GM23248 (cell line): ENCODE data around the gene HOXA5. TPM values are rescaled to one million over a fixed set of nuclear protein-coding genes. Genes with fewer than 3 reads are reported as not detected.
A peak's percentile ranks its signal among the peaks of the same experiment; 100 is the strongest.

Experiments used
- DNase-seq: peaks from one replicate; pipeline ENCODE4 v3.0.0-alpha.2; 2015
- H2AFZ ChIP-seq: fragments of 200-600 bp; sonication (generic); 2 replicates; pipeline ENCODE4 v1.6.1; 2016; ENCODE audit warnings: antibody characterized with exemption
- H3F3A ChIP-seq: fragments of 200-600 bp; sonication (generic); 2 replicates; pipeline ENCODE4 v1.6.1; 2016; ENCODE audit warnings: mild to moderate bottlenecking, antibody characterized with exemption, mixed run types; ENCODE audit not compliant: insufficient read depth
- H3K27ac ChIP-seq: fragments of 200-600 bp; sonication (generic); 2 replicates; pipeline ENCODE4 v1.5.1; 2016; ENCODE audit warnings: mild to moderate bottlenecking
- H3K27me3 ChIP-seq: fragments of 200-600 bp; sonication (generic); replicated peaks from 2 replicates; pipeline ENCODE4 v1.6.1; 2016; ENCODE audit warnings: mild to moderate bottlenecking; ENCODE audit not compliant: insufficient read depth
- H3K36me3 ChIP-seq: fragments of 200-600 bp; sonication (generic); 2 replicates; pipeline ENCODE4 v1.6.1; 2016; ENCODE audit warnings: low read depth, mild to moderate bottlenecking
- H3K4me1 ChIP-seq: fragments of 200-600 bp; sonication (generic); 2 replicates; pipeline ENCODE4 v1.6.1; 2016; ENCODE audit warnings: mild to moderate bottlenecking; ENCODE audit not compliant: insufficient read depth
- H3K4me2 ChIP-seq: fragments of 200-600 bp; sonication (generic); one replicate; pipeline ENCODE4 v1.6.1; 2016; ENCODE audit warnings: mild to moderate bottlenecking; ENCODE audit not compliant: unreplicated experiment
- H3K4me3 ChIP-seq: fragments of 200-600 bp; sonication (generic); 2 replicates; pipeline ENCODE4 v1.5.1; 2016; ENCODE audit warnings: mild to moderate bottlenecking
- H3K79me2 ChIP-seq: fragments of 200-600 bp; sonication (generic); 2 replicates; pipeline ENCODE4 v1.6.1; 2016; ENCODE audit warnings: mild to moderate bottlenecking; ENCODE audit not compliant: insufficient read depth
- H3K9ac ChIP-seq: fragments of 200-600 bp; sonication (generic); 2 replicates; pipeline ENCODE4 v1.6.1; 2016; ENCODE audit warnings: mild to moderate bottlenecking
- H3K9me2 ChIP-seq: fragments of 200-600 bp; sonication (generic); 2 replicates; pipeline ENCODE4 v1.6.1; 2016; ENCODE audit warnings: mixed run types, mild to moderate bottlenecking, moderate library complexity; ENCODE audit not compliant: insufficient read depth
- H3K9me3 ChIP-seq: fragments of 200-600 bp; sonication (generic); one replicate; pipeline ENCODE4 v1.6.1; 2017; ENCODE audit warnings: low read depth
- H4K20me1 ChIP-seq: fragments of 200-600 bp; sonication (generic); 2 replicates; pipeline ENCODE4 v1.6.0; 2016; ENCODE audit not compliant: insufficient read depth
- EZH2 ChIP-seq: fragments of 200-600 bp; sonication (generic); IDR thresholded peaks from 2 replicates; pipeline ENCODE4 v1.6.1; 2018; ENCODE audit warnings: antibody characterized with exemption, mild to moderate bottlenecking; ENCODE audit not compliant: insufficient read depth, poor library complexity, severe bottlenecking
- EZH2phosphoT487 ChIP-seq: fragments of 200-600 bp; sonication (generic); IDR thresholded peaks from 2 replicates; pipeline ENCODE4 v1.6.1; 2018; ENCODE audit warnings: antibody characterized with exemption, moderate library complexity, mild to moderate bottlenecking, low read depth; ENCODE audit not compliant: insufficient read depth
- WGBS, 2 experiments: methylation state at CpG; one replicate each; pipeline ENCODE4 v1.1.6; 2015 to 2017; ENCODE audit warnings: low lambda C conversion rate in 2 of 2, low coverage in 1 of 2; ENCODE audit errors: missing lambda C conversion rate in 2 of 2; 5-methylcytosine and 5-hydroxymethylcytosine counted together
- in situ Hi-C: fragments of 300-500 bp; cut with MboI; formaldehyde crosslinking; loops from 2 replicates; pipeline ENCODE4 v1.15.0; 2020
- polyA plus RNA-seq: library from polyadenylated mRNA; unstranded; fragments of >200 nt; fragmentation: Nextera tagmentation; extraction: Ambion mirVana; gene quantifications from 2 replicates; pipeline ENCODE4 v1.2.1, GENCODE V29; 2016
- total RNA-seq: library from RNA; depleted of rRNA; stranded (reverse); fragments of >200 nt; shearing (Covaris generic); gene quantifications from 2 replicates; pipeline ENCODE4 v1.2.3, GENCODE V29; 2014

Gene HOXA5
- total and polyA plus RNA-seq, 2 experiments from 2014 or later = 1.9 to 4.0 TPM

DNA sequence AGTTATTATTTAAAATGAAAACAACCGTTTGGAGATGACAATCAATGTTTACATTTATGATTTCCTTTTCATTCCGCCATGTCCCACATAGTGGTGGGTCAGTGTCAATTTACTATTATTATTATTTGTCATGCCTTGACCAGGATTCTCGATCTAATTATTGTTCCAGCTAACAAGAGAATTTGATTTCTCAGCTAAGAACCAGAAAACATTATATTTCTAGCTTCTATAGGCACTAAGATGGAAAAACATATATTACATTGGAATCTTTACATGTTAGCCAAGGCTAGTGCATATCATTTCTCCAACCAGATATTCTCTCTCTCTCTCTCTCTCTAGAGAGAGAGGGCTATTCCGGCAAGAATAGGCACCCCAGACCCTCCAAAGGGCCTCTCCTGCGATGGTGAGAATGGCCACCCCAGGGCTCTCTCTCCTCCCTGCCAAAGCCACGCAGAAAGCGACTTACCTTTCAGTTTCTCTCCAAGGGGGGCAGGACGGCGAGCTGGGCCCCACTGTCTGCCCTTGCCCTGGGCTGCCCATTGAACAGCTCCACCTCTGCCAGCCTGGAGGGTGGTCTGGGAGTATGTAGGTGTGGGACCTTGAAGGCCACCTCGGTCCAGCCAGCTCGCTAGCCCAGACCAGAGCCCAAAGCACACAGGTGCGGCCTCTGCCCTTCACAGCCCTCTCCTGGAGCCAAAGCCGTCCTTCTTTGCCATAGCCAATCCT is 6.5 kb upstream of the HOXA5 start:
- H3K27ac ChIP-seq = peak overlapping the region; percentile 86
- 42 to 43% methylated on average over 13 of the region's 13 CpGs for WGBS, 2 experiments
- DNase-seq = no peak
- H3K9ac ChIP-seq = peak overlapping the region; percentile 87
- no peaks in the 10 kb centered on the region for H3K9me2 ChIP-seq
- H3K36me3 ChIP-seq = no peaks in the 10 kb centered on the region
- peaks cover 29% of the 10 kb centered on the region for H3F3A ChIP-seq
- H4K20me1 ChIP-seq = no peaks in the 10 kb centered on the region
- H3K27me3 ChIP-seq = no peaks in the 10 kb centered on the region
- TF ChIP-seq EZH2 (no peak), EZH2phosphoT487 (no peak)
- peak overlapping the region; percentile 98 for H3K4me2 ChIP-seq
- H3K4me1 ChIP-seq = peaks cover 32% of the 10 kb centered on the region
- H3K4me3 ChIP-seq = peak overlapping the region; percentile 89
- no peaks in the 10 kb centered on the region for H3K9me3 ChIP-seq
- H2AFZ ChIP-seq = peak overlapping the region; percentile 88
- in situ Hi-C loops = loop anchor here (10.0 kb wide), 3 partner anchors 295 to 1285 kb away; no protein-coding TSS in a partner anchor
- H3K79me2 ChIP-seq = peaks cover 98% of the 10 kb centered on the region

DNA sequence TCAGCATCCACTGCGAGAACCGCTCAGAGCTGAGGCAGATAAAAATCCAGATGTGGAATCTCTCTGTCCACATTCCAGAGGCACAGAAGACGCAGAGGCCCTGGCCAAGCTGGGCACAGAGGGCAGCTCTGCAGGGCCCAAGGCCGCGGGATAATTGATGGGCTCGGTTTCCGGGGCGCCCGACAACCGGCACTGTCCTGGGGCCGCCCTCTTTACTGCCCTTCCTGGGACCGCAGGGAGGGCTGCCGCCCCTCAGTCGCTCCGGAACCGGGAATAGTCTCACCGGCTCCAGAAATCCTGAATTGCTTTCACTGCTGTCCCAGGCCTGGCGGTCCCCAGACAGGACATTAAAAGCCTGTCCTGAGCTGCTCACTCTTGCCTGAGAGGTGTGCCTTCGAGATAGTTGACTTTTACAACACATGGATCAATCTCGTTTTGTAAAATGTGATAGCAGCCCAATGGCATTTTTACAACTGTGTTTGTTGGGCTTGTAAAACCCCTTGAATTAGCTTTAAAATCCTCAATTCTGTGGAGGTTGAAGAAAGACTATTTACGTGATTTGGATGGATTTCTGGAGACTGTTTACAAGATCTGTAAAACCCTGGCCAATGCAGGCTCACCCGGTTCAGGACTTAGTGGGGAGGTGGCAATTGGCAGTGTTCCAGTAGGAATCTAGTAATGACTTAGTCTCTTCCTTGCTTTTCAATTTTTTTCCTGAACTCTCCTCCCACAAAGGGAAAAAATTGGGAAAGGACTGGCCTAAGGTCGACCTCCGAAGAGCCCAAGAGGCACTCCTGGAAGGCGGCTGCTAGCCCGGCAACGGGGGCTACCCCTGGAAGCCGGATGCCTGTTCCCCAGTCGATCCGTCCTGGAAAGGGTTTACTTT is 5.5 kb upstream of the HOXA5 start:
- WGBS, 2 experiments = 10 to 11% methylated on average over 30 of the region's 30 CpGs
- peak overlapping the region; percentile 87 for H3K9ac ChIP-seq
- no peak for TF ChIP-seq EZH2
- TF ChIP-seq EZH2phosphoT487 = 0 out of 2 replicates have a peak, but pooled peaks have one; percentile 5
- no peaks in the 10 kb centered on the region for H3K9me2 ChIP-seq
- no peaks in the 10 kb centered on the region for H3K27me3 ChIP-seq
- DNase-seq = peak; percentile 75
- in situ Hi-C loops = no loop called here
- H3K4me1 ChIP-seq = peaks cover 32% of the 10 kb centered on the region
- H2AFZ ChIP-seq = peak overlapping the region; percentile 91
- peak overlapping the region; percentile 86 for H3K27ac ChIP-seq
- no peaks in the 10 kb centered on the region for H4K20me1 ChIP-seq
- H3F3A ChIP-seq = peaks cover 29% of the 10 kb centered on the region
- H3K4me3 ChIP-seq = peak overlapping the region; percentile 89
- 0 out of 2 replicates have a peak, but pooled peaks cover 6% of the 10 kb centered on the region for H3K36me3 ChIP-seq
- peak overlapping the region; percentile 98 for H3K4me2 ChIP-seq
- peaks cover 95% of the 10 kb centered on the region for H3K79me2 ChIP-seq
- H3K9me3 ChIP-seq = no peaks in the 10 kb centered on the region

DNA sequence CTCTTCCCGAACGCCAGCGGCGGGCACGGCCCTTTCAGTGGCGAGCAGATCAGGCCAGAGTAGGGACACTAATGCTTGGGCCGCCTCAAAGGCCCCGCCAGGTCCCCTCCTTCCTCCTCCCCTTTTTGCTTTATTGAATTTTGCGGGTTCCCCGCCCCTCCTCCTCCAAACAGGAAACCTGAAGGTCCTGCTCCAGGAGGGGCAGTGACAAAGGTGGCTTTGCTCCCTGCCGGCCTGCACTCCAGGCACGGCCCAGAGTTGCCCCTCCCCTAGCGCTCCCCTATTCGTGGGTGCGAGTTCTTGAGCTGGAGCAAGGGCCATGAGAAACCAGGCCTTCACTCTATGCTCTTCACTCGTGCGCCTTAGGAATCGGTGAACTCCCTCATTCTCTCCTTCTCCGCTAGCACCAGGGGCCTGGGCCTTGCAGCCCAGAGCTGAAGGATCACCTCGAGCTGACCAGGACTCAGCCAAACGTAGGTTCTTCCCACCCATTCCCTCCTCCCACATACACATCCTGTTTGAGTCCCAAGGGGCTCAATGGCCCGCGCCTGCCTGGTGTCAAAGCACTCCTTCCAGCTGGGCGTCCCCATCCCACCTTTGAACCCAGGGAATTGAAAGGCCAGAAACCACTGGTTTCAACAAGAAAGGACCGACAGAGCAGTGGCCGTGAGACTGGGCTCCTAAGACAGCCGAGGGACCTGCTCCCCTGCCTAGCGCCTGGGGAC is 4.7 kb upstream of the HOXA5 start:
- peaks cover 31% of the 10 kb centered on the region for H3K4me1 ChIP-seq
- in situ Hi-C loops = no loop called here

More for the DNA sequence above, 4.7 kb upstream of the HOXA5 start:
- peak overlapping the region; percentile 98 for H3K4me2 ChIP-seq
- 0 out of 2 replicates have a peak, but pooled peaks cover 7% of the 10 kb centered on the region for H3K36me3 ChIP-seq
- peaks cover 24% of the 10 kb centered on the region for H3F3A ChIP-seq
- H2AFZ ChIP-seq = peak overlapping the region; percentile 91
- 9 to 14% methylated on average over 20 to 28 of the region's 28 CpGs for WGBS, 2 experiments
- peak overlapping the region; percentile 87 for H3K9ac ChIP-seq
- no peaks in the 10 kb centered on the region for H4K20me1 ChIP-seq
- H3K27me3 ChIP-seq = no peaks in the 10 kb centered on the region
- TF ChIP-seq EZH2phosphoT487 (no peak), EZH2 (no peak)
- peak overlapping the region; percentile 89 for H3K4me3 ChIP-seq
- H3K79me2 ChIP-seq = peaks cover 95% of the 10 kb centered on the region
- DNase-seq = peak; percentile 65
- no peaks in the 10 kb centered on the region for H3K9me2 ChIP-seq
- peak overlapping the region; percentile 86 for H3K27ac ChIP-seq
- H3K9me3 ChIP-seq = no peaks in the 10 kb centered on the region
